Activated CD4-positive, alpha-beta T cell treated with anti-CD3 and anti-CD28 coated beads, Interleukin-2, amount 10 ng/mL, durations not matched to agents 7 days and 5 days (primary cell): ENCODE data around the gene PLEKHA4. TPM values are rescaled to one million over a fixed set of nuclear protein-coding genes. Genes with fewer than 3 reads are reported as not detected.
A peak's percentile ranks its signal among the peaks of the same experiment; 100 is the strongest.
"Not testable (repeated sequence)": the region's sequence is repeated elsewhere in the genome, so short reads cannot be mapped to it uniquely, and the experiment has no call there.

Experiments
- CTCF ChIA-PET: fragments of 350-600 bp; sonication (Branson Sonifier 250); formaldehyde crosslinking; loops from one replicate; lab custom pipeline; 2021; ENCODE audit warnings: antibody characterized with exemption; lab: Charles Lee
- POLR2A ChIA-PET: fragments of 350-600 bp; sonication (Branson Sonifier 250); formaldehyde crosslinking; loops from one replicate; lab custom pipeline; 2021; ENCODE audit warnings: antibody characterized with exemption; lab: Charles Lee
- DNase-seq: peaks from one replicate; pipeline ENCODE4 v3.0.0-alpha.2; 2020
- H3K27ac Mint-ChIP-seq: one replicate; pipeline ENCODE4 v1.8.0; 2021; ENCODE audit warnings: mild to moderate bottlenecking, moderate library complexity, mixed read lengths
- H3K27me3 Mint-ChIP-seq: one replicate; pipeline ENCODE4 v1.8.0; 2021; ENCODE audit warnings: mixed read lengths
- H3K36me3 Mint-ChIP-seq: one replicate; pipeline ENCODE4 v1.8.0; 2021; ENCODE audit warnings: low read depth, mixed read lengths
- H3K4me1 Mint-ChIP-seq: one replicate; pipeline ENCODE4 v1.8.0; 2021; ENCODE audit warnings: mixed read lengths
- H3K4me3 Mint-ChIP-seq: one replicate; pipeline ENCODE4 v1.8.0; 2021; ENCODE audit warnings: mild to moderate bottlenecking, moderate library complexity, mixed read lengths
- H3K9me3 Mint-ChIP-seq: one replicate; pipeline ENCODE4 v1.8.0; 2021; ENCODE audit warnings: mixed read lengths
- total RNA-seq, 2 experiments: library from RNA; stranded (reverse); gene quantifications; one replicate each; pipeline ENCODE4 v1.2.3, GENCODE V29; 2021

Gene PLEKHA4
- total RNA-seq, 2 experiments from 2014 or later: 3.8 to 4.6 TPM

DNA sequence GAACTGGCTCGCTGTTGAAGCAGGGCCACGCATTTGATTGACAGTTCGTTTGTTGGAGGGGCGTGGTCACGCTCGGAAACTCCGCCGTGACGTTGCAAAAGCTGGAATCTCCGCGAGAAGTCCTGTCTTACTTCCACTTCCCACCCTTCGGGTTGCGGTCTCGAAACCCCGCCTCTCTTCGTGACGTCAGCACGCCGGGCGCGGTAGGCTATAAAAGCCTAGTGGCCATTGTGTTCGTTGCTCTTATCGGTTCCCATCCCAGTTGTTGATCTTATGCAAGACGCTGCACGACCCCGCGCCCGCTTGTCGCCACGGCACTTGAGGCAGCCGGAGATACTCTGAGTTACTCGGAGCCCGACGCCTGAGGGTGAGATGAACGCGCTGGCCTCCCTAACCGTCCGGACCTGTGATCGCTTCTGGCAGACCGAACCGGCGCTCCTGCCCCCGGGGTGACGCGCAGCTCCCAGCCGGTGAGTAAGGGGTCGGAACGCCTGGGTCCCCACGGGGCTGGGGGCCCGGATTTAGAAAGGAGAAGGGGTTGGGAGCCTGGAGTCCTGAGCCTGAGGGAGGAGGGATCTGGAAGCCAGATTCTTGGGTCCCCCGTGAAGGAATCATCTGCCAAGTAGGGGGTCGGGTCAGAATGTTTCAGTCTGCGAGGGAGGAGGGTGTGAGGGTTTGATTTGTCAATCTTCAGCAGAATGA, 3.9 kb upstream of the PLEKHA4 start, which contains the start of gene PPP1R15A:
Gene PPP1R15A, plus strand, starts transcription at position 240 of the 702 bp plus-strand sequence. CDS start 813 bp downstream, outside the sequence.
- H3K4me3 Mint-ChIP-seq: peak within 1 kb of the TSS; percentile 98
- H3K36me3 Mint-ChIP-seq: peaks cover 34% of the 10 kb centered on the region
- H3K27ac Mint-ChIP-seq: peak within 1 kb of the TSS; percentile 98
- CTCF ChIA-PET: interaction anchor here (0.7 to 4.0 kb wide), 5 partner anchors 14 to 481 kb away, joined by 3 to 16 read pairs (median 4); partner anchors contain the start of genes GYS1, KDELR1, NUCB1 and RUVBL2
- DNase-seq: peak; percentile 97
- H3K4me1 Mint-ChIP-seq: peaks cover 47% of the 10 kb centered on the region
- POLR2A ChIA-PET: interaction anchor here (0.7 to 1.0 kb wide), 3 partner anchors 12 to 121 kb away, joined by 3 to 4 read pairs (median 3); partner anchors contain the start of gene RUVBL2
- no peaks in the 10 kb centered on the region for H3K9me3 Mint-ChIP-seq
- peaks cover 5% of the 10 kb centered on the region for H3K27me3 Mint-ChIP-seq

DNA sequence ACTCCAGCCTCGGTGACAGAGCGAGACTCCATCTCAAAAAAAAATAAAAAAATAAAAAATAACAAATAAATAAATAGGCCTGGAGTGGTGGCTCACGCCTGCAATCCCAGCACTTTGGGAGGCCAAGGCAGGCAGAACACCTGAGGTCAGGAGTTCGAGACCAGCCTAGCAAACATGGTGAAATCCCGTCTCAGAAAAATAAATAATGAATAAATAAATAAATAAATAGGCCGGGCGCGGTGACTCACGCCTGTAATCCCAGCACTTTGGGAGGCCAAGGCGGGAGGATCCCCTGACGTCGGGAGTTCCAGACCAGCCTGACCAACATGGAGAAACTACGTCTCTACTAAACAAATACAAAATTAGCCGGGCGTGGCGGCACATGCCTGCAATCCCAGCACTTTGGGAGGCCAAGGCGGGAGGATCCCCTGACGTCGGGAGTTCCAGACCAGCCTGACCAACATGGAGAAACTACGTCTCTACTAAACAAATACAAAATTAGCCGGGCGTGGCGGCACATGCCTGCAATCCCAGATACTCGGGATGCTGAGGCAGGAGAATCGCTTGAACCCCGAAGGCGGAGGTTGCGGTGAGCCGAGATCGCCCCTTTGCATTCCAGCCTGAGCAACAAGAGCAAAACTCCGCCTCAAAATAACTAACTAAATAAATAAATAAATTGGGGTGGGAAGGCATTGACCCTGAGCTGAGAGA, 3.2 kb upstream of the PLEKHA4 start:
- Mint-ChIP-seq H3K27ac (peak overlapping the region; percentile 98), H3K4me3 (peak overlapping the region; percentile 98), H3K36me3 (peaks cover 33% of the 10 kb centered on the region), H3K4me1 (peaks cover 43% of the 10 kb centered on the region)
- H3K27me3 Mint-ChIP-seq, DNase-seq, H3K9me3 Mint-ChIP-seq: not testable (repeated sequence)
- POLR2A ChIA-PET: interaction anchor here (0.7 to 1.0 kb wide), 3 partner anchors 12 to 122 kb away, joined by 3 to 4 read pairs (median 3); partner anchors contain the start of gene RUVBL2
- CTCF ChIA-PET: interaction anchor here (0.5 to 1.6 kb wide), 7 partner anchors 28 to 786 kb away, joined by 3 to 5 read pairs (median 3); partner anchors contain the start of genes GYS1, KDELR1, NUCB1 and RUVBL2

DNA sequence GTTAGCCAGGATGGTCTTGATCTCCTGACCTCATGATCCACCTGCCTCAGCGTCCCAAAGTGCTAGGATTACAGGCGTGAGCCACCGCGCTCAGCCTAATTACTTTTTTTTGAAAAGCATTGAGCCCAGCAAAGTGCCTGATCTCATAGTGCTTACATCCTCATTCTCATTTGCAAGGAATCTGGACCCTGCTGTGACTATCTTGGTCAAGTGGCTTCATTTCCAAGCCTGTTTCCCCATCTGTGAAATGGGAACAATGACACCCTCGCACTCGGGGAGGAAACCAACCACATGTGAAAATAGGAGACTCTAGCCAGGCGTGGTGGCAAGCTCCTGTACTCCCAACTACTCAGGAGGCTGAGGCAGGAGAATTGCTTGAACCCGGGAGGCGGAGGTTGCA, 1.6 kb upstream of the PLEKHA4 start:
- Mint-ChIP-seq H3K27me3 (peaks cover 10% of the 10 kb centered on the region), H3K4me1 (peaks cover 27% of the 10 kb centered on the region), H3K9me3 (no peaks in the 10 kb centered on the region), H3K36me3 (peaks cover 19% of the 10 kb centered on the region), H3K4me3 (no peak overlapping the region), H3K27ac (peak overlapping the region; percentile 31)
- ChIA-PET POLR2A (no interaction called here), CTCF (no interaction called here)
- DNase-seq: no peak

DNA sequence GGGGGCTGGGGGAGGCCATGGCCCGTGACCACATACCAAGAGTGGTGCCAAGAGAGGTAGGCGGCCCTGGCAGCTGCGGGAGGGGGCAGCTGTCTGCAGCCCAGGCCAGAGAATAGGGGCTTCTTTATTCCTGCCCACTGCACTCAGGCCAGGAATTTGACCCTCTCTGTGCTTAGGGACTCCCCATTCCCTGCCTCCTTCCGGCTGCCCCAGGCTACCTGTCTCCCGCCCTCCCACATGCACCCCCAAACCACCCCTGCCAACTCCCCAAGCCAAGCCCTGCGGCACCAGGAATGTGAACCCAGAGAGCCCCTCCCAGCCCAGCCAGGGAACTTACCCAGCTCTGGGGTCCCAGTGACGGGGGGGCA, 687 bp downstream of the PLEKHA4 start:
- CTCF ChIA-PET: interaction anchor here (1.6 kb wide), 1 partner anchor 25 kb away, joined by 3 read pairs; no protein-coding TSS in a partner anchor
- Mint-ChIP-seq H3K4me1 (peaks cover 8% of the 10 kb centered on the region), H3K27me3 (peaks cover 10% of the 10 kb centered on the region), H3K4me3 (no peak overlapping the region), H3K27ac (no peak overlapping the region), H3K36me3 (no peaks in the 10 kb centered on the region), H3K9me3 (no peaks in the 10 kb centered on the region)
- no peak for DNase-seq
- POLR2A ChIA-PET: no interaction called here

DNA sequence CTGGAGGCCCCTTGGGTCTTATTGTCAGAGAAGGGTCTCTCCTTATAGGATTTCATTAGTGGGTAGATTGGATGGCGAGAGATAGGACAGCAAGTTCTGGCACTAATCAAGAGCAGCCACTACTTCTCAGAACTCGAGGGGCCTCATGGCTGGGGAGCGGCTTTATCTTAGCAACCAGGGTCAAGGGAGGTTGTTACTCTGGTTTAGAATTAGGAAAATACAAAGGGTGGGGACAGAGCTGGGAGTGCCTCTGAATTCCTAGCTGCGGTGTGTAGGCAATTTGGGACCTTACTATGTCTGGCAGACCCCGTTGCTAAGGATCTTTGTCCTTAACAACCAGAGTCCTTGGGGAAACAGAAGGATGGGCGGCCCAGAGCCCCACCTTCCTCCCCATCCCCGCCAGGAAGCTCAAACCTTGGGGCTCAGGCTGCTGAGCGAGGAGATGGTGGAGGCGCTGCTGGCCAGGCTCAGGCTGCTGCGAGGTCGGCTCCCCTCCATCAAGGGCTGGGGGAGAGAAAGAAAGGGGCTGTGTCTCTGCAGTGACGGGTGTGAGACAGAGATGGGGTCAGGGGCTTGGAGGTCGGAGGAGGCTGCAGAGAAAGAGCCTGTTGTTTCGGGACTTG, 1.2 kb downstream of the PLEKHA4 start:
- ChIA-PET CTCF (interaction anchor here (0.7 to 1.6 kb wide), 3 partner anchors 25 to 132 kb away, joined by 3 to 4 read pairs (median 3); partner anchors contain the start of genes GYS1 and RUVBL2), POLR2A (no interaction called here)
- no peak overlapping the region for H3K27ac Mint-ChIP-seq
- H3K4me1 Mint-ChIP-seq: peaks cover 7% of the 10 kb centered on the region
- no peaks in the 10 kb centered on the region for H3K36me3 Mint-ChIP-seq
- no peak overlapping the region for H3K4me3 Mint-ChIP-seq
- peaks cover 10% of the 10 kb centered on the region for H3K27me3 Mint-ChIP-seq
- H3K9me3 Mint-ChIP-seq: no peaks in the 10 kb centered on the region
- no peak for DNase-seq

DNA sequence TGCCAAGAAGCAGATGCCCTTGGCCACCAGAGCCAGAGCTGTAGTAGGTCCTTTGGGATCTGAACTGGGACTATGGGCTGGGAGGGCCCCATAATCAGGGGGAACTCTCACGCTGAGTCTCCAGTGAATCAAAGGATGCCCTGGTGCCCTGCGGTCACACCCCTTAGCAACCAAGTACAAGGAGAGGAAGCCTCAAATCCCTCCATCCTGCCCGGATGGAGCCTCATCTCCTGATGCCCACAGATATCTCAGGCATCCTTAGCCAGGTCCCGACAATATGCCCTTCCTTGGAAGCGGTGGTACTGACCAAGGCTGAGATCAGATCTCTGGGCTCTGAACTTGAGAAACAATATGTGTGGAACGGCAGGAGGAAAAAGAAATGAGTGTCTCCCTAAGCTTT, 1.7 kb downstream of the PLEKHA4 start:
- Mint-ChIP-seq H3K27me3 (peaks cover 10% of the 10 kb centered on the region), H3K27ac (no peak overlapping the region), H3K4me1 (peaks cover 4% of the 10 kb centered on the region), H3K4me3 (no peak overlapping the region), H3K9me3 (no peaks in the 10 kb centered on the region), H3K36me3 (no peaks in the 10 kb centered on the region)
- POLR2A ChIA-PET: no interaction called here
- no peak for DNase-seq
- CTCF ChIA-PET: interaction anchor here (0.7 to 1.6 kb wide), 3 partner anchors 24 to 133 kb away, joined by 3 to 4 read pairs (median 3); partner anchors contain the start of genes GYS1 and RUVBL2

DNA sequence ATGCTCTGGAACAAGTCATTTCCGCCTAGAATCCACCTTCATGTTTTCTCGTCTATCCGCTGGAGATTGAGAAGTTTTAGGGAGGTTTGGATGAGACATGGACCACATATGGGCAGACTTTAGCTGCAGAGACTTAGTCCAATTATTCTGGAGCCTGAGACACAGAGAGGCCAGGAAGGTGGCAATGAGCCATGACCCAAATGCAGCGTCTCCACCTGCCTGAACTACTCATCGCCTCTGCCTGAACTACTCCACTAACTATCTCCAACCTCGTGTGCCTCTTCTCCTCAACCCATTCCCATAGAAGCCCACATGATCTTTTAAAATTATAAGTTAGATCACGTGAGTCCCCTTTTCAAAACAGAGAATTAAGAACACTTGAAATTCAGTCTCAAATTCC, 5.6 kb downstream of the PLEKHA4 start:
- POLR2A ChIA-PET: no interaction called here
- no peak overlapping the region for H3K4me3 Mint-ChIP-seq

DNA sequence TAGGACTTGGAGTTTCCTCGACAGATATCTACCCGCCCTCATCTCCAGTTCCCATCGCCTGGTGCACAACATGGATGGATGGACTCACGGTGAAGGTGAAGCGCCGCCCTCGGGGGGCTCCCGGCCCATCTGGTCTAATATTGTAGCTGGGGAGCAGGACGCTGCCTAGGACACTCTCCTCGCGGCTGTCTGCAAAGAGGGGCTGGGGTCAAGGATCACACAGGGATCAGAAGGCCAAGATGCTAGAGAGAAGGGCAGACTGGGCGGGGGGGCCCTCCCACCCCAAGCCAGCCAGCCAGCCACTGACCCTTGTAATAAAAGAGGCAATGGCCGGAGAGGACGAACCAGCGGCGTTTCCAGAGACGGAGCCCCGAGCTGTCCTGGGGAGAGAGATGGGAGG, 7.1 kb downstream of the PLEKHA4 start:
- no peaks in the 10 kb centered on the region for H3K27me3 Mint-ChIP-seq
- DNase-seq: no peak
- no peaks in the 10 kb centered on the region for H3K36me3 Mint-ChIP-seq
- peaks cover 13% of the 10 kb centered on the region for H3K4me1 Mint-ChIP-seq
- H3K4me3 Mint-ChIP-seq: no peak overlapping the region
- no peak overlapping the region for H3K27ac Mint-ChIP-seq
- CTCF ChIA-PET: interaction anchor here (0.6 to 1.3 kb wide), 2 partner anchors 7 to 19 kb away, joined by 3 to 5 read pairs; no protein-coding TSS in a partner anchor
- no peaks in the 10 kb centered on the region for H3K9me3 Mint-ChIP-seq
- POLR2A ChIA-PET: no interaction called here

More for the DNA sequence above, 5.6 kb downstream of the PLEKHA4 start:
- CTCF ChIA-PET: interaction anchor here (0.6 kb wide), 1 partner anchor 30 kb away, joined by 3 read pairs; no protein-coding TSS in a partner anchor
- H3K27me3 Mint-ChIP-seq: peaks cover 5% of the 10 kb centered on the region
- H3K27ac Mint-ChIP-seq: no peak overlapping the region
- no peaks in the 10 kb centered on the region for H3K36me3 Mint-ChIP-seq
- DNase-seq: no peak
- H3K4me1 Mint-ChIP-seq: peaks cover 13% of the 10 kb centered on the region
- H3K9me3 Mint-ChIP-seq: no peaks in the 10 kb centered on the region

DNA sequence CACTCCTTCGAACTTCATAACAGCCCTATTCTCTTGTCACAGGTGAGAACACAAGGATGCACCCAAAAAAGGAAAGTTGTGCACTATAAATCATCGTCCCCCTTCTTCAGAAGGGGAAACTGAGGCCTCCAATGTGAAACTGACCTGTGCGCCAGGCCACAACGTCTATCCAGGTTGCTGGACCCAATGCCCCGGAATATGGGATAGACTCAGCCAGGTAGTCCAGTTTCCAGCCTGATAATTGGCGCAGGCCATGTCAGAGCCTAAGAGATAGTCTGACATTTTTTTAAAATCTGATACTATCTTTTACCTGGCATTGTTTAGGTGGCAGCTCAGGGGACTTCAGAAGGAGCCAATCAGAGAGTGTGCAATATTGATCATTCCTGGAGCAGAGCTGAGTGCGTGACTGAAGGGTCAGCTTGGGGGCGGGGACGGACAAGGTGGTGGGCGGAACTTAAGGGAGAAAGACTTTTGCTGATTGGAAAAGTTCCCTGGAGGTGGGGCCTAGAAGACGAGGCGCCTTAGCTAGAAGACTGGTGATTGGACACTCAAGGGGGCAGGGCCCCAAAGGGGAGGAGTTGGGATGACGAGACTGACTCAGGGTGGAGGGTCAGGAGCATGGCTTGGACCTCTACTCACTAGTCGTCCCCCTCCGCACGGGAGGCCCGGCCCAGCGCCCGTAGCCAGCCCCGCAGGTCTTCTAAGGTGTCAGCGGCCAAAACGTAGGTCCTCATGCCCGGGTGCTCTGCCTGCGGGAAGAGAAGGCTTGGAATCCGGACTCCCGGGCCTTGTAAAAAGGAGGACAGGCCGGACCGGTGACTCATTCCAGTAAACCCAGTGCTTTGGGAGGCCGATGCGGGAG, 8.5 kb downstream of the PLEKHA4 start:
- peak; percentile 23 for DNase-seq
- no peaks in the 10 kb centered on the region for H3K9me3 Mint-ChIP-seq
- peak overlapping the region; percentile 84 for H3K4me3 Mint-ChIP-seq
- peak overlapping the region; percentile 36 for H3K27ac Mint-ChIP-seq
- H3K27me3 Mint-ChIP-seq: no peaks in the 10 kb centered on the region
- POLR2A ChIA-PET: interaction anchor here (0.6 to 1.0 kb wide), 2 partner anchors 12 to 104 kb away, joined by 3 read pairs; partner anchors contain the start of gene PPP1R15A
- CTCF ChIA-PET: interaction anchor here (0.7 kb wide), 1 partner anchor 736 kb away, joined by 5 read pairs; no protein-coding TSS in a partner anchor
- H3K4me1 Mint-ChIP-seq: peaks cover 13% of the 10 kb centered on the region
- no peaks in the 10 kb centered on the region for H3K36me3 Mint-ChIP-seq

DNA sequence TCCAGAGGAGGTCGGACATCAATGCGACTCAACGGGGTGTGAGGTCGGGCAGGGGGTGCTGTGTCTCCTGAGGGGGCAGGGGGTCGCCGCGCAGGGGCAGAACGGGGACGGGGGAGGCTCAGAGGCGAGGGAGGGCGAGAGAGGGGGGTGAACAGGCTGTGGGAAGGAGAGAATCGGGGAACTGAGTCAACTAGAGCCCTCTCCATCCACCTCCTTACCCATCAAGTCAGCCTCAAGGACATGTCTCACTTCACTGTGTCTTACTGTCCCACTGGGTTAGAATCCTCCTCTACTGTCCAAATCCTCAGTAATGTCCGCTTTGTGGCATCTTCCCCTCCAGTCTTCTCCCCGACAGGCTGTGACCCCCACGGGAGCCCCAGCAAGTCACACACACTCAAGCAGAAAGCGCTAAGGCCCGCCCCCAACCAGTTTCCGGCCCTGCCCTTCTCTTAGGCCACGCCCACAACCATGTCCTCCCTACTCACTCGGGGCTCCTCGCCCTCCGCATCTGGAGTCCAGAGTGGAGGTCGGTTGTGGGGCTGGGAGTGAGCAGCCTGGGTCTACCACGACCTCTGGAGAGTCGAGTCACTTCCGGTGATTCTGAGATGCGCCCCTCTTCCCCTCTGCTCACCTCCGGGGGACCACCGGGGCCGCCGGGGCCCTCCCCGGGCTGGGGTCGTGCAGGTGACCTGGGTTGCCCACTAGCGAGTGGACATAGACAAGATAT, 9.3 kb downstream of the PLEKHA4 start:
- H3K4me1 Mint-ChIP-seq: peaks cover 13% of the 10 kb centered on the region
- CTCF ChIA-PET: no interaction called here

DNA sequence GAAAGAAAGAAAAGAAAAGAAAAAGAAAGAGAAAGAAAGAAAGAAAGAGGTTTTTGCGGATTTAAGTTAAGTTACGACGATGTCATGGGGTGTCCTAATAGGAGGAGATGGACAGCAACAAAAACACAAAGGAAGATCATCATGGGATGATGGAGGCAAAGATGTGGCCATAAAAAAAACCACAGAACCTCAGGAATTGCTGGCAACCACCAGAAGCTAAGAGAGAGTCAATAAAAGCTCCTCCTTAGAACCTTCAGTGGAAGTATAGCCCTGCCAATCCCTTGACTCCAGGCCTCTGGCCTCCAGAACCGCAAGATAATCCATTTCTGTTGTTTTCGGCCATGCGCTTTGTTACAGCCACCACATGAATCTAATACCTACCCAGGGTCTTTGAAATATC, 11.5 kb downstream of the PLEKHA4 start:
- no peak for DNase-seq
- Mint-ChIP-seq H3K4me1 (peaks cover 13% of the 10 kb centered on the region), H3K27ac (no peak overlapping the region), H3K27me3 (no peaks in the 10 kb centered on the region), H3K4me3 (no peak overlapping the region), H3K9me3 (no peaks in the 10 kb centered on the region), H3K36me3 (no peaks in the 10 kb centered on the region)
- ChIA-PET POLR2A (no interaction called here), CTCF (interaction anchor here (0.5 to 1.3 kb wide), 2 partner anchors 12 to 16 kb away, joined by 3 to 4 read pairs; no protein-coding TSS in a partner anchor)

More for the DNA sequence above, 9.3 kb downstream of the PLEKHA4 start:
- Mint-ChIP-seq H3K27ac (peak overlapping the region; percentile 90), H3K36me3 (no peaks in the 10 kb centered on the region), H3K27me3 (no peaks in the 10 kb centered on the region), H3K9me3 (no peaks in the 10 kb centered on the region), H3K4me3 (peak overlapping the region; percentile 84)
- POLR2A ChIA-PET: no interaction called here
- peak; percentile 88 for DNase-seq
